SK-N-MC (cell line): Measurements from ENCODE around the gene DCUN1D2.

Source experiments
- EZH2 ChIP-seq: fragments of 200-600 bp; sonication (generic); IDR thresholded peaks from one replicate; pipeline ENCODE4 v1.6.1; 2017; ENCODE audit warnings: antibody characterized with exemption
- FOXP2 ChIP-seq: optimal IDR thresholded peaks from 2 replicates; pipeline ENCODE3; 2011; ENCODE audit warnings: mild to moderate bottlenecking, moderate library complexity; ENCODE audit not compliant: insufficient read depth; ENCODE audit errors: extremely low read length, control extremely low read depth
- POLR2AphosphoS5 ChIP-seq: IDR thresholded peaks from 2 replicates; pipeline ENCODE4 v1.6.1; 2012; ENCODE audit warnings: mild to moderate bottlenecking, low read depth, low read length, borderline replicate concordance

- no peak for TF ChIP-seq POLR2AphosphoS5
- TF ChIP-seq EZH2: no peak
- TF ChIP-seq FOXP2: no peak
Observed at GRCh38 chr13:113532156-113532806, 41.8 kb upstream of the DCUN1D2 start.
